ENCODE data around the gene CYP2R1. TPM values are rescaled to one million over a fixed set of nuclear protein-coding genes. Genes with fewer than 3 reads are reported as not detected.

Gene CYP2R1
- total and polyA plus RNA-seq, 10 of the 15 experiments (the other 5 are each of a cell fraction or from before 2014, with no cell fraction given), result 0.52 to 10.3 (median 6.3) TPM

DNA sequence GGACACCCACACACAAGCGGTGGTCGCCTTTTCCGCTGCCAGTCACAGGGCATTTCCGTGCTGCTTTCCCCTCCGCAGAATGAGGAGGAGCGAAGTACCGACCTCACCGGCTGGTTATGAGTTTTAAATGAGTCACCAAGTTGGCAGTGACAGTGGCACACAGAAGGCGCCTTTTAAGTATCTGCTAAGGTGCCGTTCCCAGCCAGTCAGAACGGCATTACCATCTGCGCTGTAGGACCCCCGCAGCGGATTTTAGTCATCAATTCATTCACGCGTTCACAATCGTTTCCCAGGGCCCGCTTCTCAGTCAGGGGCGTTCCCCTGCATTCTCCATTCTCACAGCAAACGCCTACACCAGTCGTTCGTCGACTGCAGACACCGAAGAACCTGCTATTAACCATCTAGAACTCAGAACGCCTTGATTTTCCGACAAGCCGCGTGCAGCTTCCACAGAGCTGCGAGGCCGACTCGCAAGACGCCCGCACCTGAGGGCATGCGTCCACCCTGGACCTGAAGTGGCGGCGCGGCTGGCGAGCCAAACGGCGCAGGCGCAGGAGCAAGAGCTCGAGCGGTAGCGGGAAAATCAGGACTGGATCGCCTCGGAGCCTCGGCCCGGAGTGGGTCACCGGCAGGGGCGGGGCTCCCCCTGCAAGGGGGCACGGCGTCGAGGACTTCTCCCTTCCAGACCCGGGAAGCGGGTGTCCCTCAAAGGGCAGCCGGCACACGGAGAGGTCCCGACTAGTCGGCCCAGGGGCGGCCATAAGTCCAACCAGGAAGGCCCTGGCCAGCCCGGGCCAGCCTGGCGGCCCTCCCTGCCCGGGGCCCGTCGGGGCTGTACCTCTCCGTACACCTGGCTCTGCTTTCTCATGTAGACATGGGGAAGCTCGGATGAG lies 642 bp downstream of the CYP2R1 start (continued):
- no peak for TF ChIP-seq JUND (IDR thresholded peaks at IDR 0.05; ENCODE audit: low read depth, low read length)
- no peak for TF ChIP-seq ESRRA (IDR thresholded peaks at IDR 0.05; ENCODE audit: low read length)
- no peak for TF ChIP-seq SMC3 (IDR thresholded peaks at IDR 0.05; ENCODE audit: borderline replicate concordance, low read length)
- TF ChIP-seq TCF7 (IDR thresholded peaks at IDR 0.05; ENCODE audit: borderline replicate concordance), result peak; percentile 24; the same call in 1 of the 2 replicates
- no peak for TF ChIP-seq PAX5 (IDR thresholded peaks at IDR 0.05; ENCODE audit: borderline replicate concordance, low read depth, low read length)
- no peak; the same call in 1 of the 2 replicates for TF ChIP-seq CBFB (IDR thresholded peaks at IDR 0.05; ENCODE audit: low read depth)
- peak; percentile 44; the same call in 1 of the 2 replicates for TF ChIP-seq NRF1 (conservative IDR thresholded peaks at IDR 0.05; ENCODE audit: low read depth, low read length)
- TF ChIP-seq BCLAF1 (IDR thresholded peaks at IDR 0.05), result no peak
- TF ChIP-seq, protein P1, sequence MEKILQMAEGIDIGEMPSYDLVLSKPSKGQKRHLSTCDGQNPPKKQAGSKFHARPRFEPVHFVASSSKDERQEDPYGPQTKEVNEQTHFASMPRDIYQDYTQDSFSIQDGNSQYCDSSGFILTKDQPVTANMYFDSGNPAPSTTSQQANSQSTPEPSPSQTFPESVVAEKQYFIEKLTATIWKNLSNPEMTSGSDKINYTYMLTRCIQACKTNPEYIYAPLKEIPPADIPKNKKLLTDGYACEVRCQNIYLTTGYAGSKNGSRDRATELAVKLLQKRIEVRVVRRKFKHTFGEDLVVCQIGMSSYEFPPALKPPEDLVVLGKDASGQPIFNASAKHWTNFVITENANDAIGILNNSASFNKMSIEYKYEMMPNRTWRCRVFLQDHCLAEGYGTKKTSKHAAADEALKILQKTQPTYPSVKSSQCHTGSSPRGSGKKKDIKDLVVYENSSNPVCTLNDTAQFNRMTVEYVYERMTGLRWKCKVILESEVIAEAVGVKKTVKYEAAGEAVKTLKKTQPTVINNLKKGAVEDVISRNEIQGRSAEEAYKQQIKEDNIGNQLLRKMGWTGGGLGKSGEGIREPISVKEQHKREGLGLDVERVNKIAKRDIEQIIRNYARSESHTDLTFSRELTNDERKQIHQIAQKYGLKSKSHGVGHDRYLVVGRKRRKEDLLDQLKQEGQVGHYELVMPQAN (conservative IDR thresholded peaks at IDR 0.05), result no peak
- TF ChIP-seq ZNF384 (IDR thresholded peaks at IDR 0.05; ENCODE audit: borderline replicate concordance, low read depth, low read length), result no peak
- no peak for TF ChIP-seq SKIL (IDR thresholded peaks at IDR 0.05; ENCODE audit: low read depth, poor library complexity, severe bottlenecking)
- TF ChIP-seq, protein P2, sequence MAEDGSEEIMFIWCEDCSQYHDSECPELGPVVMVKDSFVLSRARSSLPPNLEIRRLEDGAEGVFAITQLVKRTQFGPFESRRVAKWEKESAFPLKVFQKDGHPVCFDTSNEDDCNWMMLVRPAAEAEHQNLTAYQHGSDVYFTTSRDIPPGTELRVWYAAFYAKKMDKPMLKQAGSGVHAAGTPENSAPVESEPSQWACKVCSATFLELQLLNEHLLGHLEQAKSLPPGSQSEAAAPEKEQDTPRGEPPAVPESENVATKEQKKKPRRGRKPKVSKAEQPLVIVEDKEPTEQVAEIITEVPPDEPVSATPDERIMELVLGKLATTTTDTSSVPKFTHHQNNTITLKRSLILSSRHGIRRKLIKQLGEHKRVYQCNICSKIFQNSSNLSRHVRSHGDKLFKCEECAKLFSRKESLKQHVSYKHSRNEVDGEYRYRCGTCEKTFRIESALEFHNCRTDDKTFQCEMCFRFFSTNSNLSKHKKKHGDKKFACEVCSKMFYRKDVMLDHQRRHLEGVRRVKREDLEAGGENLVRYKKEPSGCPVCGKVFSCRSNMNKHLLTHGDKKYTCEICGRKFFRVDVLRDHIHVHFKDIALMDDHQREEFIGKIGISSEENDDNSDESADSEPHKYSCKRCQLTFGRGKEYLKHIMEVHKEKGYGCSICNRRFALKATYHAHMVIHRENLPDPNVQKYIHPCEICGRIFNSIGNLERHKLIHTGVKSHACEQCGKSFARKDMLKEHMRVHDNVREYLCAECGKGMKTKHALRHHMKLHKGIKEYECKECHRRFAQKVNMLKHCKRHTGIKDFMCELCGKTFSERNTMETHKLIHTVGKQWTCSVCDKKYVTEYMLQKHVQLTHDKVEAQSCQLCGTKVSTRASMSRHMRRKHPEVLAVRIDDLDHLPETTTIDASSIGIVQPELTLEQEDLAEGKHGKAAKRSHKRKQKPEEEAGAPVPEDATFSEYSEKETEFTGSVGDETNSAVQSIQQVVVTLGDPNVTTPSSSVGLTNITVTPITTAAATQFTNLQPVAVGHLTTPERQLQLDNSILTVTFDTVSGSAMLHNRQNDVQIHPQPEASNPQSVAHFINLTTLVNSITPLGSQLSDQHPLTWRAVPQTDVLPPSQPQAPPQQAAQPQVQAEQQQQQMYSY (CRISPR knock-in tag; IDR thresholded peaks at IDR 0.05), result no peak
- TF ChIP-seq HDAC2 (IDR thresholded peaks at IDR 0.05), result 0 out of 2 replicates have a peak, but pooled peaks have one; percentile 48
- TF ChIP-seq MYC (IDR thresholded peaks at IDR 0.05; ENCODE audit: insufficient read depth, insufficient read length, insufficient replicate concordance, low read length, severe bottlenecking), result peak; percentile 25
- TF ChIP-seq MYB (IDR thresholded peaks at IDR 0.05; ENCODE audit: borderline replicate concordance, low read depth, low read length), result no peak
- TF ChIP-seq ZNF24 (IDR thresholded peaks at IDR 0.05), result no peak
- no peak for TF ChIP-seq RBBP5 (conservative IDR thresholded peaks at IDR 0.05)
- TF ChIP-seq NFYB (IDR thresholded peaks at IDR 0.05; ENCODE audit: insufficient read depth, low read depth, low read length), result no peak
- TF ChIP-seq JUNB (IDR thresholded peaks at IDR 0.05), result peak; percentile 87

Measured in GM12878 (cell line).